ENCODE results near the gene KCTD5.

KCTD5 gene

GRCh38 chr16:2699791-2700600 lies 17.7 kb downstream of the KCTD5 start:
- TF ChIP-seq, protein P1, sequence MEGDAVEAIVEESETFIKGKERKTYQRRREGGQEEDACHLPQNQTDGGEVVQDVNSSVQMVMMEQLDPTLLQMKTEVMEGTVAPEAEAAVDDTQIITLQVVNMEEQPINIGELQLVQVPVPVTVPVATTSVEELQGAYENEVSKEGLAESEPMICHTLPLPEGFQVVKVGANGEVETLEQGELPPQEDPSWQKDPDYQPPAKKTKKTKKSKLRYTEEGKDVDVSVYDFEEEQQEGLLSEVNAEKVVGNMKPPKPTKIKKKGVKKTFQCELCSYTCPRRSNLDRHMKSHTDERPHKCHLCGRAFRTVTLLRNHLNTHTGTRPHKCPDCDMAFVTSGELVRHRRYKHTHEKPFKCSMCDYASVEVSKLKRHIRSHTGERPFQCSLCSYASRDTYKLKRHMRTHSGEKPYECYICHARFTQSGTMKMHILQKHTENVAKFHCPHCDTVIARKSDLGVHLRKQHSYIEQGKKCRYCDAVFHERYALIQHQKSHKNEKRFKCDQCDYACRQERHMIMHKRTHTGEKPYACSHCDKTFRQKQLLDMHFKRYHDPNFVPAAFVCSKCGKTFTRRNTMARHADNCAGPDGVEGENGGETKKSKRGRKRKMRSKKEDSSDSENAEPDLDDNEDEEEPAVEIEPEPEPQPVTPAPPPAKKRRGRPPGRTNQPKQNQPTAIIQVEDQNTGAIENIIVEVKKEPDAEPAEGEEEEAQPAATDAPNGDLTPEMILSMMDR (IDR thresholded peaks at IDR 0.05; ENCODE audit: insufficient read depth, low read depth, low read length, missing control alignments) = no peak
- H3K4me3 ChIP-seq (ENCODE audit: low read depth, low read length) = no peak overlapping the region
- DNase-seq (ENCODE audit: low read depth) = no peak

DNA sequence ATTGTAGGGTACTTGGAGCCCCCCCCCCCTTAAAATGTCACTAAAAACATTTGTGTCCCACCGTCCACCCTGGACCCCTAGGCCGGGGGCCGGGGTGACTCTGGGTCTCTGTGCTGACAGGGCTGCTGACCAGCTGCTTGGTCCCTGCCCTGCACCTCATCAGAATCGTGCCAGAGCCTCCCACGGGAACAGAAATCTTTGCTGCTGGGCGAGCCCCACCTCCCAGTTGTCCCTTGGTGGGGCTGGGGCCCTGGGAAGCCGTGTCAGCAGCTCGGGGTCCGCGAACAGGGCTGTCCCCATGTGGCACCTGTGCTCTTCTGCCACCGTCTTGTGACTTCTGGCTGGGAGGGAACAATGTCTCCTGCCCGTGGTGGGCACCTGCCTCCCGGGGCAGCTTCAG lies 18.5 kb downstream of the KCTD5 start:
- DNase-seq (ENCODE audit: low read depth) = no peak
- no peak overlapping the region for H3K4me3 ChIP-seq (ENCODE audit: low read depth, low read length)
- TF ChIP-seq, protein P1 (IDR thresholded peaks at IDR 0.05; ENCODE audit: insufficient read depth, low read depth, low read length, missing control alignments) = no peak

DNA sequence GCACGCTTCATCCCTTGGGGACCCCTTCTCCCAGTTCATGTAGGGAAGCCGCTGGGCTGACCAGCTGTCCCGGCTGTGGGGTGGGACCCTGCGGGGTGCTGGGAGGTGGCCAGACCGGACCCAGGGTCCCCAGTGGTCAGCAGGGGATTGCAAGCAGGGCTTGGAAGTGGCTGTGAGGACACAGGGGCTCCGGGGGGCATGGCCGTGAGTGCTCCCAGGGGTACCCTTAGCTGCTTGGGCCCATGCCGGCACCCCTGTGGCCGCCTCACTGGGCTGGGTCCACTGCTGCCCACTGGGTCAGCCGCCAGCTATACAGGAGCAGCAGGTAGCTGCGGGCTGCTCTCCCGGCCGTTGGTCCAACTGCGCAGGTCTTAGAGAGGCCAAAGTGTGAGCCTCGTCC lies 18.9 kb downstream of the KCTD5 start:
- H3K4me3 ChIP-seq (ENCODE audit: low read depth, low read length) = no peak overlapping the region
- no peak for DNase-seq (ENCODE audit: low read depth)
- TF ChIP-seq, protein P1 (IDR thresholded peaks at IDR 0.05; ENCODE audit: insufficient read depth, low read depth, low read length, missing control alignments) = no peak

GRCh38 chr16:2701713-2702437 lies 19.6 kb downstream of the KCTD5 start:
- no peak overlapping the region for H3K4me3 ChIP-seq (ENCODE audit: low read depth, low read length)
- no peak for DNase-seq (ENCODE audit: low read depth)
- TF ChIP-seq, protein P1 (IDR thresholded peaks at IDR 0.05; ENCODE audit: insufficient read depth, low read depth, low read length, missing control alignments) = no peak

- H3K4me3 ChIP-seq (ENCODE audit: low read depth, low read length) = no peak overlapping the region
- DNase-seq (ENCODE audit: low read depth) = no peak
- TF ChIP-seq, protein P1 (IDR thresholded peaks at IDR 0.05; ENCODE audit: insufficient read depth, low read depth, low read length, missing control alignments) = no peak
Observed at GRCh38 chr16:2702438-2702825, 20.1 kb downstream of the KCTD5 start.

DNA sequence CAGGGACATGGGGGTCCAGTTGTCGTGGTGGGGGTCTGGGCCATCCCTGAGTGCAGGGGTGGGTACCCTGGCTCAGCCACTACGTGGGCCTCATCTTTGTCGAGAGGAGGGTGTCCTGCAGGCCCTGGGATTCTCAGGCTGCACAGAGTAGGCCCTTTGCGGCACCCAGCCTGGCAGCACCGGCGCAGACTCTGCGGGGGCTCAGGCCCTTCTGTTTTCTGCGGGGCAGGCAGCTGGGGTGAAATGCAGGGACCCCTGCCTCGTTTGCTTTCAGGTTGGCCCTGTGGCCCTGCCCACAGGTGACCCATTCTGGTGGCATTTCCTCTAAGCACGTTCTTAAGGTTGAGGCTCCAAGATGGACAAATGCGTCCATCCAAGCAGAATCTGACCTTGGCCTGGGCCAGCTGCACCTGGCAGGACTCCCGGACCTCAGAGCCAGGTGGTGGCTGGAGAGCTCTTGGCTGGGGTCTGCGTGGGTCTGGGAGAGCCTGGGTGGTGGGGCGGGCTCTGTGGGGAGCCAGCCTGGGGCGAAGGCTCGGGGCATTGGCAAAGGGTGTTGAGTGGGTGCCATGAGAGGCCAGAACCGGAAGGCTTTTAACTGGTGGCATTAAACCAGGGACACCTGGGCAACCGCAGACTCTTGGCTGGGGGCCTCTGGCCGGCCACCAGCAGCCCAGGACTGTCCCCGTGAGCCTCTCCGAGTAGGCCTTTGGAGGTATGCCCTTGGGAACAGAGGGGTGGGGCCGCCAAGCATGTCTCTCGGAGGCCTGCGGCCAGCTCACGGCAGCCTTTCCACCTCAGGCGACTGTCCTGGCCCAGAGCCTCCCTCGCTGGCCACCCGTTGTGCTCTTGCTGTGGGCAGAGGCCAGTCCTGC lies 20.8 kb downstream of the KCTD5 start:
- TF ChIP-seq, protein P1 (IDR thresholded peaks at IDR 0.05; ENCODE audit: insufficient read depth, low read depth, low read length, missing control alignments) = no peak
- no peak overlapping the region for H3K4me3 ChIP-seq (ENCODE audit: low read depth, low read length)
- DNase-seq (ENCODE audit: low read depth) = no peak
